HepG2 (cell line): ENCODE results near the gene TIMM13. TPM values are rescaled to one million over a fixed set of nuclear protein-coding genes. Genes with fewer than 3 reads are reported as not detected.

ENCODE experiments used
- AKAP8 ChIP-seq: sonication (generic); formaldehyde crosslinking; IDR thresholded peaks from 2 replicates; pipeline ENCODE4 v1.5.1; 2020; ENCODE audit warnings: mild to moderate bottlenecking, missing genetic modification reagents
- ARNTL ChIP-seq: sonication (generic); formaldehyde crosslinking; IDR thresholded peaks from 2 replicates; pipeline ENCODE4 v1.4.0; 2020; ENCODE audit warnings: mild to moderate bottlenecking, missing genetic modification reagents
- BHLHE40 ChIP-seq: IDR thresholded peaks from 2 replicates; pipeline ENCODE4 v1.6.1; 2011; ENCODE audit warnings: low read length, improper control_type of control experiment
- E2F5 ChIP-seq: sonication (generic); formaldehyde crosslinking; conservative IDR thresholded peaks from 2 replicates; pipeline ENCODE4 v1.4.0; 2020; ENCODE audit warnings: missing genetic modification reagents
- HNF4A ChIP-seq: sonication (generic); formaldehyde crosslinking; IDR thresholded peaks from 2 replicates; pipeline ENCODE4 v1.4.0; 2020; ENCODE audit warnings: missing genetic modification reagents
- KDM1A ChIP-seq: IDR thresholded peaks from 2 replicates; pipeline ENCODE4 v1.6.1; 2016; ENCODE audit warnings: missing compliant biosample characterization
- NFRKB ChIP-seq: fragments of 450-650 bp; IDR thresholded peaks from 2 replicates; pipeline ENCODE4 v1.6.1; 2017
- RNF2 ChIP-seq: fragments of 450-650 bp; conservative IDR thresholded peaks from 2 replicates; pipeline ENCODE4 v1.6.1; 2016; ENCODE audit warnings: low read depth
- SIX1 ChIP-seq: sonication (generic); formaldehyde crosslinking; IDR thresholded peaks from 2 replicates; pipeline ENCODE4 v1.4.0; 2020; ENCODE audit warnings: missing genetic modification reagents, borderline replicate concordance
- TAF1 ChIP-seq: sonication (generic); formaldehyde crosslinking; IDR thresholded peaks from 2 replicates; pipeline ENCODE4 v1.4.0; 2020; ENCODE audit warnings: missing genetic modification reagents
- TEAD3 ChIP-seq: optimal IDR thresholded peaks from 2 replicates; pipeline ENCODE3; 2016; ENCODE audit warnings: borderline replicate concordance
- ZFP37 ChIP-seq: sonication (generic); formaldehyde crosslinking; IDR thresholded peaks from 2 replicates; pipeline ENCODE4 v1.4.0; 2020; ENCODE audit warnings: missing genetic modification reagents, borderline replicate concordance
- ZMYM4 ChIP-seq: sonication (generic); formaldehyde crosslinking; IDR thresholded peaks from 2 replicates; pipeline ENCODE4 v1.8.1; 2023; ENCODE audit warnings: mild to moderate bottlenecking, missing genetic modification reagents
- ZNF101 ChIP-seq: sonication (generic); formaldehyde crosslinking; IDR thresholded peaks from 2 replicates; pipeline ENCODE4 v1.4.0; 2020; ENCODE audit warnings: mild to moderate bottlenecking, low read depth, missing genetic modification reagents, borderline replicate concordance
- ZNF704 ChIP-seq: sonication (generic); formaldehyde crosslinking; IDR thresholded peaks from 2 replicates; pipeline ENCODE4 v1.8.1; 2023; ENCODE audit warnings: mild to moderate bottlenecking, inconsistent platforms, moderate library complexity, missing genetic modification reagents, borderline replicate concordance
- polyA plus RNA-seq, 8 experiments: library from polyadenylated mRNA; depleted of rRNA in 3 of 8; stranded (reverse) in 7 of 8; unstranded in 1 of 8; fragments of >200 nt; fragmentation: Illumina TruSeq in 4 of 8; extraction: Trizol in 4 of 8; gene quantifications; 2 replicates each; pipeline versions ENCODE4 v1.2.1 to v1.2.3, GENCODE V29; 2011 to 2016; ENCODE audit warnings: low read depth in 4 of 8, missing spikeins in 1 of 8, mixed read lengths in 1 of 8; ENCODE audit not compliant: insufficient read depth in 1 of 8
- total RNA-seq, 5 experiments: library from RNA; depleted of rRNA; stranded (reverse); fragments of >200 nt; fragmentation: Illumina TruSeq; extraction: Trizol; gene quantifications; 2 replicates each; pipeline ENCODE4 v1.2.3, GENCODE V29; 2016; ENCODE audit warnings: low read depth in 1 of 5
- TF ChIP-seq, protein P1 (sequence below): sonication (generic); formaldehyde crosslinking; IDR thresholded peaks from 2 replicates; pipeline ENCODE4 v1.5.1; 2020; ENCODE audit warnings: missing genetic modification reagents, mild to moderate bottlenecking, borderline replicate concordance
- TF ChIP-seq, protein P2 (sequence below): sonication (generic); formaldehyde crosslinking; IDR thresholded peaks from 2 replicates; pipeline ENCODE4 v1.4.0; 2020; ENCODE audit warnings: mild to moderate bottlenecking, missing genetic modification reagents
- TF ChIP-seq, protein P3 (sequence below): sonication (generic); formaldehyde crosslinking; IDR thresholded peaks from 2 replicates; pipeline ENCODE4 v1.4.0; 2020; ENCODE audit warnings: missing genetic modification reagents, mild to moderate bottlenecking, borderline replicate concordance
- TF ChIP-seq, protein P4 (sequence below): IDR thresholded peaks from 2 replicates; pipeline ENCODE4 v1.6.1; 2016; ENCODE audit warnings: missing compliant biosample characterization, missing genetic modification reagents, borderline replicate concordance
- TF ChIP-seq, protein P5 (sequence below): sonication (generic); formaldehyde crosslinking; IDR thresholded peaks from 2 replicates; pipeline ENCODE4 v1.4.0; 2020; ENCODE audit warnings: missing genetic modification reagents

The TIMM13 gene
- total and polyA plus RNA-seq, 2 of the 13 experiments (the other 11 are each of a cell fraction or from before 2014, with no cell fraction given): 48.4 to 108 TPM

DNA sequence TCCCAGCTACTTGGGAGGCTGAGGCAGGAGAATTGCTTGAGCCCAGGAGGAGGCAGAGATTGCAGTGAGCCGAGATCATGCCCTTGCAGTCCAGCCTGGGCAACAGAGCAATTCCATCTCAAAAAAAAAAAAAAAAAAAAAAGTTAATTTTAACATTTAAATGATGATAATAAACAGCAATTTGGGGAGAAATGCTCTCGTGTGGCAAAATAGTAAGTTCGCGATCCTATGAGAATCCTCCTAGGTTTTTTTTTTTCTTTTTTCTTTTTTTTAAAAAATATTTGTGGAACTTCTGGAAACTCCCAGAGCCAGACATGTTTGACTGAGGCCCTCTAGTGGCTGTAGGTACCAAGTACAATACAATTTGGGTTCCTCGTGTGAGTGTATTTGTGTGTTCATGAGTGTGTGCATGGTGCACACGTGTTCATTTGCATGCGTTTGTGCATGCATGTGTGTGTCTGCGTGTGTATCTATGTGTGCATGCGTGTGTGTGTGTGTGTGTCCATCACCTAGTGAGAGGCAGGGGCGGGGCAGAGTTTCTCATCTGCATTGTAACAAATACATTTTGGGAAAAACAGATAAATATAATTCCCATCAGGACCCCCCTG is 36.2 kb downstream of the TIMM13 start (continued):
- TF ChIP-seq, protein P1, sequence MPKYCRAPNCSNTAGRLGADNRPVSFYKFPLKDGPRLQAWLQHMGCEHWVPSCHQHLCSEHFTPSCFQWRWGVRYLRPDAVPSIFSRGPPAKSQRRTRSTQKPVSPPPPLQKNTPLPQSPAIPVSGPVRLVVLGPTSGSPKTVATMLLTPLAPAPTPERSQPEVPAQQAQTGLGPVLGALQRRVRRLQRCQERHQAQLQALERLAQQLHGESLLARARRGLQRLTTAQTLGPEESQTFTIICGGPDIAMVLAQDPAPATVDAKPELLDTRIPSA (CRISPR knock-in tag): no peak
- no peak for TF ChIP-seq RNF2
- TF ChIP-seq KDM1A (CRISPR knock-in tag): no peak
- TF ChIP-seq ZNF101: no peak
- 0 out of 2 replicates have a peak, but pooled peaks have one; percentile 41 for TF ChIP-seq BHLHE40
- TF ChIP-seq, protein P2, sequence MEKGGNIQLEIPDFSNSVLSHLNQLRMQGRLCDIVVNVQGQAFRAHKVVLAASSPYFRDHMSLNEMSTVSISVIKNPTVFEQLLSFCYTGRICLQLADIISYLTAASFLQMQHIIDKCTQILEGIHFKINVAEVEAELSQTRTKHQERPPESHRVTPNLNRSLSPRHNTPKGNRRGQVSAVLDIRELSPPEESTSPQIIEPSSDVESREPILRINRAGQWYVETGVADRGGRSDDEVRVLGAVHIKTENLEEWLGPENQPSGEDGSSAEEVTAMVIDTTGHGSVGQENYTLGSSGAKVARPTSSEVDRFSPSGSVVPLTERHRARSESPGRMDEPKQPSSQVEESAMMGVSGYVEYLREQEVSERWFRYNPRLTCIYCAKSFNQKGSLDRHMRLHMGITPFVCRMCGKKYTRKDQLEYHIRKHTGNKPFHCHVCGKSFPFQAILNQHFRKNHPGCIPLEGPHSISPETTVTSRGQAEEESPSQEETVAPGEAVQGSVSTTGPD (CRISPR knock-in tag): no peak
- TF ChIP-seq ZNF704 (CRISPR knock-in tag): no peak
- no peak for TF ChIP-seq ARNTL
- TF ChIP-seq, protein P3, sequence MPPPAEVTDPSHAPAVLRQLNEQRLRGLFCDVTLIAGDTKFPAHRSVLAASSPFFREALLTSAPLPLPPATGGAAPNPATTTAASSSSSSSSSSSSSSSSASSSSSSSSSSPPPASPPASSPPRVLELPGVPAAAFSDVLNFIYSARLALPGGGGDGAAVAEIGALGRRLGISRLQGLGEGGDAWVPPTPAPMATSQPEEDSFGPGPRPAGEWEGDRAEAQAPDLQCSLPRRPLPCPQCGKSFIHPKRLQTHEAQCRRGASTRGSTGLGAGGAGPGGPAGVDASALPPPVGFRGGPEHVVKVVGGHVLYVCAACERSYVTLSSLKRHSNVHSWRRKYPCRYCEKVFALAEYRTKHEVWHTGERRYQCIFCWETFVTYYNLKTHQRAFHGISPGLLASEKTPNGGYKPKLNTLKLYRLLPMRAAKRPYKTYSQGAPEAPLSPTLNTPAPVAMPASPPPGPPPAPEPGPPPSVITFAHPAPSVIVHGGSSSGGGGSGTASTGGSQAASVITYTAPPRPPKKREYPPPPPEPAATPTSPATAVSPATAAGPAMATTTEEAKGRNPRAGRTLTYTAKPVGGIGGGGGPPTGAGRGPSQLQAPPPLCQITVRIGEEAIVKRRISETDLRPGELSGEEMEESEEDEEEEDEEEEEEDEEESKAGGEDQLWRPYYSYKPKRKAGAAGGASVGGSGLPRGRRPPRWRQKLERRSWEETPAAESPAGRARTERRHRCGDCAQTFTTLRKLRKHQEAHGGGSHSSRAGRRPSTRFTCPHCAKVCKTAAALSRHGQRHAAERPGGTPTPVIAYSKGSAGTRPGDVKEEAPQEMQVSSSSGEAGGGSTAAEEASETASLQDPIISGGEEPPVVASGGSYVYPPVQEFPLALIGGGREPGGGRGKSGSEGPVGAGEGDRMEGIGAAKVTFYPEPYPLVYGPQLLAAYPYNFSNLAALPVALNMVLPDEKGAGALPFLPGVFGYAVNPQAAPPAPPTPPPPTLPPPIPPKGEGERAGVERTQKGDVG (CRISPR knock-in tag): no peak
- TF ChIP-seq AKAP8 (CRISPR knock-in tag): no peak
- TF ChIP-seq ZFP37 (CRISPR knock-in tag): no peak
- TF ChIP-seq, protein P4, sequence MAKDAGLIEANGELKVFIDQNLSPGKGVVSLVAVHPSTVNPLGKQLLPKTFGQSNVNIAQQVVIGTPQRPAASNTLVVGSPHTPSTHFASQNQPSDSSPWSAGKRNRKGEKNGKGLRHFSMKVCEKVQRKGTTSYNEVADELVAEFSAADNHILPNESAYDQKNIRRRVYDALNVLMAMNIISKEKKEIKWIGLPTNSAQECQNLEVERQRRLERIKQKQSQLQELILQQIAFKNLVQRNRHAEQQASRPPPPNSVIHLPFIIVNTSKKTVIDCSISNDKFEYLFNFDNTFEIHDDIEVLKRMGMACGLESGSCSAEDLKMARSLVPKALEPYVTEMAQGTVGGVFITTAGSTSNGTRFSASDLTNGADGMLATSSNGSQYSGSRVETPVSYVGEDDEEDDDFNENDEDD (CRISPR knock-in tag): no peak
- no peak for TF ChIP-seq TAF1
- no peak for TF ChIP-seq HNF4A (CRISPR knock-in tag)
- no peak for TF ChIP-seq SIX1 (CRISPR knock-in tag)
- TF ChIP-seq E2F5 (CRISPR knock-in tag): no peak
- TF ChIP-seq ZMYM4 (CRISPR knock-in tag): no peak
- peak; percentile 21 for TF ChIP-seq TEAD3 (CRISPR knock-in tag)
- TF ChIP-seq, protein P5, sequence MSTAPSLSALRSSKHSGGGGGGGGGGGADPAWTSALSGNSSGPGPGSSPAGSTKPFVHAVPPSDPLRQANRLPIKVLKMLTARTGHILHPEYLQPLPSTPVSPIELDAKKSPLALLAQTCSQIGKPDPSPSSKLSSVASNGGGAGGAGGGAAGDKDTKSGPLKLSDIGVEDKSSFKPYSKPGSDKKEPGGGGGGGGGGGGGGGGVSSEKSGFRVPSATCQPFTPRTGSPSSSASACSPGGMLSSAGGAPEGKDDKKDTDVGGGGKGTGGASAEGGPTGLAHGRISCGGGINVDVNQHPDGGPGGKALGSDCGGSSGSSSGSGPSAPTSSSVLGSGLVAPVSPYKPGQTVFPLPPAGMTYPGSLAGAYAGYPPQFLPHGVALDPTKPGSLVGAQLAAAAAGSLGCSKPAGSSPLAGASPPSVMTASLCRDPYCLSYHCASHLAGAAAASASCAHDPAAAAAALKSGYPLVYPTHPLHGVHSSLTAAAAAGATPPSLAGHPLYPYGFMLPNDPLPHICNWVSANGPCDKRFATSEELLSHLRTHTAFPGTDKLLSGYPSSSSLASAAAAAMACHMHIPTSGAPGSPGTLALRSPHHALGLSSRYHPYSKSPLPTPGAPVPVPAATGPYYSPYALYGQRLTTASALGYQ: no peak
- no peak for TF ChIP-seq NFRKB
